Omental fat pad (tissue), 4 donors: ENCODE measurements around the gene RALGPS1. TPM values are rescaled to one million over a fixed set of nuclear protein-coding genes. Genes with fewer than 3 reads are reported as not detected.

Source experiments
- ATAC-seq: fragments of 150-250 bp; one replicate; pipeline ENCODE4 v1.9.1; 2016; ENCODE audit warnings: mild to moderate bottlenecking, moderate library complexity; ENCODE audit not compliant: low FRiP score
- DNase-seq: peaks from one replicate; pipeline ENCODE4 v3.0.0-alpha.2; 2019; ENCODE audit warnings: low spot score
- total RNA-seq, 4 donors: library from RNA; depleted of rRNA; stranded (reverse); fragments of >200 nt; gene quantifications; one replicate each; pipeline ENCODE4 v1.1.0, GENCODE V29; 2016
- TF ChIP-seq, protein P1 (sequence below), 3 donors: fragments of 450-650 bp; IDR thresholded peaks; one replicate each; pipeline ENCODE4 v1.5.1; 2016 to 2017; ENCODE audit warnings: antibody characterized with exemption in 3 of 3, mild to moderate bottlenecking in 3 of 3, moderate library complexity in 2 of 3

RALGPS1 gene
- total RNA-seq, 4 donors from 2014 or later, result 4.0 to 15.3 (median 4.8) TPM

DNA sequence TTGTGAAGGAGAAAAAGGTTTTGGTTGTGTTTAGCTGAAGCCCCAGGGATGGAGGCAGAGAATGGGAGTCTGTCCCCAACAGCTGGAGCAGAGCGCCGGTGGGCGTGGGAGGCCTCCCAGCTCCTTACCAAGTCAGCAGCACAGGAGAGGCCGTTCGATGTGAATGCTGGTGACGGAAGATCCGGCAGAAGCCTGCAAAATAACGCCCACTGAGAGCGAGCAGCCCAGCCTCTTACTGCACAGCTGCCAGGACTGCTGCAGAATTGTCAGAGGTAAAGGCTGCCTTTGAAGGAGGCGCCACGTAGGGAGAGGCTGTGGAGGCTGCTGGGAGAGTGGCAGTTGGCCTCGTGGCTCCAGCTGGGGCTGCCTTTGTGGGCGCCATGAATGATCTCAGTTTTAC is 181.6 kb downstream of the RALGPS1 start:
- DNase-seq (no peak), ATAC-seq (no peak)
- TF ChIP-seq, protein P1, sequence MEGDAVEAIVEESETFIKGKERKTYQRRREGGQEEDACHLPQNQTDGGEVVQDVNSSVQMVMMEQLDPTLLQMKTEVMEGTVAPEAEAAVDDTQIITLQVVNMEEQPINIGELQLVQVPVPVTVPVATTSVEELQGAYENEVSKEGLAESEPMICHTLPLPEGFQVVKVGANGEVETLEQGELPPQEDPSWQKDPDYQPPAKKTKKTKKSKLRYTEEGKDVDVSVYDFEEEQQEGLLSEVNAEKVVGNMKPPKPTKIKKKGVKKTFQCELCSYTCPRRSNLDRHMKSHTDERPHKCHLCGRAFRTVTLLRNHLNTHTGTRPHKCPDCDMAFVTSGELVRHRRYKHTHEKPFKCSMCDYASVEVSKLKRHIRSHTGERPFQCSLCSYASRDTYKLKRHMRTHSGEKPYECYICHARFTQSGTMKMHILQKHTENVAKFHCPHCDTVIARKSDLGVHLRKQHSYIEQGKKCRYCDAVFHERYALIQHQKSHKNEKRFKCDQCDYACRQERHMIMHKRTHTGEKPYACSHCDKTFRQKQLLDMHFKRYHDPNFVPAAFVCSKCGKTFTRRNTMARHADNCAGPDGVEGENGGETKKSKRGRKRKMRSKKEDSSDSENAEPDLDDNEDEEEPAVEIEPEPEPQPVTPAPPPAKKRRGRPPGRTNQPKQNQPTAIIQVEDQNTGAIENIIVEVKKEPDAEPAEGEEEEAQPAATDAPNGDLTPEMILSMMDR (IDR thresholded peaks at IDR 0.05), result no peak

DNA sequence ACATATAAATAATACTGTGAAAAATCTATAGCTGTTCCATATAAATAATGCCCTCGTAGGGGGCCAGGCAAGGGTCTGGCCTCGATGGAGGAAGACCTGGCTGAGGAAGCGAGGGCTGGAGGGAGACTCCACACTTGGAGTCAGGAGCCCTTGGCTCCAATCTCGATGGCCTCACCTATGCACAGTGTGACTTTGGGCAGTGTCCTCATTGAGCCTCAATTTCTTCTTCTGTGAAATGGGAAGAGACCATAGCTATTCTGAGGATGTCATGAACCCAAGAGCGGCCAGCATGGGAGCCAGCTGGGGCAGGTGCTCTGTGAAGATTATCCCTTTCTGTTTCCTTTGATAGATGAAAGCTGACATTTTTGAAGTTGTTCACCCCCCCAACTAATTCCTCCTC is 183.1 kb downstream of the RALGPS1 start:
- TF ChIP-seq, protein P1 (IDR thresholded peaks at IDR 0.05), result no peak
- ATAC-seq (no peak), DNase-seq (no peak)

DNA sequence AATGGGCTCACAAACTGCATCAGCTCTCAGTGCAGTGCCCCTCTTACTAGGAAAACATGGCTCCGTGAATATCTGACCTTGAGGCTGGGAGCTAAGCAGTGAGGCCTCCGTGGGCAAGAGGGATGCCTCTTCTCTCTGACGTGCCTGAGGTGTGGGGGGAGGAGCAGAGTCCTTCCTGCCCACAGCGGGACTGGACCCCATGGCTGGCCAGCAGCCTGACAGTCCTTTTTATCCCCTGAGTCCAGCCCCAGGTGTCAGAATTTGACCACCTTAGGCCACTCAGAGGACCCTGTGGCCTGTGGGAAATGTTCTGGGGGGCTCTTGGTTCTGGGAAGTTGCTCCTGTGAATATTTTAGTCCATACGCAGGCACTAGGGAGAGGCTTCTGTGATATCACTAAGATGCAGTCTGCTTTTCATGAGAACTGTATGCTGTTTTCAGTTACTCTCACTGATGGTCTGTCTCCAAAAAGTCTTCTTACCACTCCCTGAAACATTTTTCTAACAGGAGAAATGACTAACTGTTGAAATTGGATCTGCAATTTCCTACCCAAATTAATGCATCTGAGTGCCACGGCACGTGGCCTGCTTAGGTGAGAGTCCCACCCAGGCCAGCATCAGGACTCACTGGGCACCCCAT is 184.5 kb downstream of the RALGPS1 start:
- TF ChIP-seq, protein P1 (IDR thresholded peaks at IDR 0.05), result no peak
- DNase-seq (no peak), ATAC-seq (peak; percentile 46)

DNA sequence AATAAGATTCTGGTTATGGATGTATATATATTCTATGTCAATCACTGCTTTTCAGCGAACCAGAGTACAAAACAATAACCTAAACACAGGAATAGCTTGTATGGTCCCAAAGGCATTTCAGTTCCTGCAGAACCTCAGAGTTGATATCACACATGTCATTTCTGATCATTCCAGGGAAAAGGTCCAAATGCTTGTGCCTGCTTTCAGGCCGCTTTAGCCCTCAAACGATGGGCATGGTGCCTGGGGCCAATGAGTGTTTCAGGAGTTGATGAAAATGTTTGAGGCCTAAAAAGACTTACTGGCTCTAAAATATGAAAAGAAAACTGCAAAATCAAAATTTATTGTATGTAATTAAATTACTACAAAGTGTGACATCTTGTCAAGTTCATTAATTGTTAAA is 185.1 kb downstream of the RALGPS1 start:
- DNase-seq (no peak), ATAC-seq (no peak)
- TF ChIP-seq, protein P1 (IDR thresholded peaks at IDR 0.05), result no peak

- no peak for ATAC-seq
- no peak for DNase-seq
- TF ChIP-seq, protein P1 (IDR thresholded peaks at IDR 0.05), result no peak
Measured at GRCh38 chr9:127102176-127102575, 187.6 kb downstream of the RALGPS1 start.

DNA sequence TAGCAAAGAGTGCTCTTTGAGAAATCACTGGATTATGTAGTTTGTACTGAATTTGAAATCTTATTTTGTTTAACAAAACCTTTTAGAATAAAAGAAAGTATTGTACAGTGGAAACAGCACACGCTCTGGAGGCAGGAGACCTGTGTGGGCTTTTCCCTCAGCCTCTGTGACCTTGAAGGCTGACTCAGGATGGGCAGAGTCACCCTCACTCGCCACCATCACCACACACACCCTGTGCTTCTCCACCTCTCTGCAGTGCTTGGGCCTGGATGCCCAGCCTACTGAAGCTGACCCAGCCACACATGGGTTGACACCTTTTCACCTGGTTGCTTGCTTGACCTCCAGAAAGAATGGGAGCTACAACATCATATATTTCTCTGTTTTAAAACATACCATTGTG is 188.2 kb downstream of the RALGPS1 start:
- ATAC-seq (no peak), DNase-seq (no peak)
- TF ChIP-seq, protein P1 (IDR thresholded peaks at IDR 0.05), result no peak

- ATAC-seq (peak; percentile 59), DNase-seq (no peak)
- TF ChIP-seq, protein P1 (IDR thresholded peaks at IDR 0.05), result no peak
Measured at GRCh38 chr9:127104581-127105311, 190.2 kb downstream of the RALGPS1 start.
